SK-N-SH treated with all-trans-retinoic acid at 6 μM for 48 hours (cell line): ENCODE measurements around the gene CHI3L1.

Experiments used
- ATAC-seq: fragments of 200-7000 bp; cut with Tn5 transposase; 3 replicates; pipeline ENCODE4 v1.9.1; 2020; ENCODE audit warnings: mild to moderate bottlenecking, moderate library complexity
- ARNTL ChIP-seq: fragments of 450-650 bp; formaldehyde crosslinking; IDR thresholded peaks from 2 replicates; pipeline ENCODE4 v1.5.0; 2020; ENCODE audit warnings: low read depth, mild to moderate bottlenecking, moderate library complexity, borderline replicate concordance
- BACH2 ChIP-seq: fragments of 250-450 bp; sonication (Bioruptor Pico); IDR thresholded peaks from 2 replicates; pipeline ENCODE4 v1.9.0; 2021; ENCODE audit warnings: mild to moderate bottlenecking, borderline replicate concordance
- CREB5 ChIP-seq: fragments of 250-450 bp; sonication (Bioruptor Pico); IDR thresholded peaks from 2 replicates; pipeline ENCODE4 v1.5.1; 2020; ENCODE audit warnings: low read depth, mild to moderate bottlenecking, moderate library complexity
- CSDC2 ChIP-seq: fragments of 250-450 bp; sonication (Bioruptor Pico); IDR thresholded peaks from 2 replicates; pipeline ENCODE4 v1.5.0; 2020; ENCODE audit warnings: mild to moderate bottlenecking, moderate library complexity
- CSRNP3 ChIP-seq: fragments of 250-450 bp; sonication (Bioruptor Pico); IDR thresholded peaks from 2 replicates; pipeline ENCODE4 v1.5.1; 2021; ENCODE audit warnings: mild to moderate bottlenecking, moderate library complexity
- ESRRG ChIP-seq: fragments of 250-450 bp; sonication (Bioruptor Pico); IDR thresholded peaks from 2 replicates; pipeline ENCODE4 v1.6.1; 2021; ENCODE audit warnings: mild to moderate bottlenecking
- GLIS3 ChIP-seq: fragments of 250-450 bp; sonication (Bioruptor Pico); IDR thresholded peaks from 2 replicates; pipeline ENCODE4 v1.5.0; 2020; ENCODE audit warnings: mild to moderate bottlenecking, moderate library complexity
- ISL1 ChIP-seq: fragments of 250-450 bp; sonication (Bioruptor Pico); IDR thresholded peaks from 2 replicates; pipeline ENCODE4 v2.1.2; 2022; ENCODE audit warnings: mild to moderate bottlenecking, moderate library complexity
- OSR1 ChIP-seq: fragments of 250-450 bp; sonication (Bioruptor Pico); IDR thresholded peaks from 2 replicates; pipeline ENCODE4 v1.8.0; 2022; ENCODE audit warnings: moderate library complexity, mild to moderate bottlenecking, inconsistent platforms
- PATZ1 ChIP-seq: fragments of 250-450 bp; sonication (Bioruptor Pico); IDR thresholded peaks from 2 replicates; pipeline ENCODE4 v1.8.0; 2020; ENCODE audit warnings: mild to moderate bottlenecking, moderate library complexity, borderline replicate concordance
- POU6F1 ChIP-seq: fragments of 250-450 bp; sonication (Bioruptor Pico); IDR thresholded peaks from 2 replicates; pipeline ENCODE4 v1.8.0; 2021; ENCODE audit warnings: low read depth, mild to moderate bottlenecking, moderate library complexity, borderline replicate concordance
- SNAI2 ChIP-seq: fragments of 250-450 bp; sonication (Bioruptor Pico); IDR thresholded peaks from 2 replicates; pipeline ENCODE4 v1.5.0; 2020; ENCODE audit warnings: mild to moderate bottlenecking, moderate library complexity
- TCF4 ChIP-seq: fragments of 250-450 bp; sonication (Bioruptor Pico); IDR thresholded peaks from 2 replicates; pipeline ENCODE4 v1.8.0; 2021; ENCODE audit warnings: mild to moderate bottlenecking, moderate library complexity, borderline replicate concordance
- TOX ChIP-seq: fragments of 250-450 bp; sonication (Bioruptor Pico); IDR thresholded peaks from 2 replicates; pipeline ENCODE4 v1.8.0; 2021; ENCODE audit warnings: mild to moderate bottlenecking, moderate library complexity, borderline replicate concordance
- ZFP3 ChIP-seq: fragments of 250-450 bp; sonication (Bioruptor Pico); IDR thresholded peaks from 2 replicates; pipeline ENCODE4 v1.5.0; 2020; ENCODE audit warnings: mild to moderate bottlenecking, moderate library complexity
- ZFP30 ChIP-seq: fragments of 450-650 bp; formaldehyde crosslinking; IDR thresholded peaks from 2 replicates; pipeline ENCODE4 v1.5.0; 2022; ENCODE audit warnings: mild to moderate bottlenecking, moderate library complexity
- ZNF565 ChIP-seq: fragments of 450-650 bp; formaldehyde crosslinking; conservative IDR thresholded peaks from 2 replicates; pipeline ENCODE4 v1.5.0; 2020; ENCODE audit warnings: low read depth, mild to moderate bottlenecking, moderate library complexity
- ZNF70 ChIP-seq: fragments of 450-650 bp; formaldehyde crosslinking; IDR thresholded peaks from 2 replicates; pipeline ENCODE4 v1.5.0; 2020; ENCODE audit warnings: mild to moderate bottlenecking, moderate library complexity

The CHI3L1 gene

GRCh38 chr1:203211812-203212211, 25.3 kb upstream of the CHI3L1 start:
- TF ChIP-seq ZNF565 (CRISPR knock-in tag), result no peak
- ATAC-seq, result no peak

GRCh38 chr1:203210988-203211387, 24.5 kb upstream of the CHI3L1 start:
- TF ChIP-seq ZNF70 (CRISPR knock-in tag) (no peak), POU6F1 (CRISPR knock-in tag) (no peak), CSDC2 (no peak), ISL1 (CRISPR knock-in tag) (no peak), ARNTL (no peak), OSR1 (CRISPR knock-in tag) (no peak)
- TF ChIP-seq, all 23 proteins: peak for 0

GRCh38 chr1:203210350-203210749, 23.8 kb upstream of the CHI3L1 start:
- TF ChIP-seq TOX (no peak), TCF4 (CRISPR knock-in tag) (no peak), ZNF565 (CRISPR knock-in tag) (no peak), ARNTL (no peak), PATZ1 (CRISPR knock-in tag) (no peak), CSDC2 (no peak), CREB5 (no peak), ZFP30 (CRISPR knock-in tag) (no peak), SNAI2 (CRISPR knock-in tag) (no peak)
- ATAC-seq, result no peak

More at GRCh38 chr1:203210988-203211387, 24.5 kb upstream of the CHI3L1 start:
- ATAC-seq, result no peak

- ATAC-seq, result no peak
Observed at GRCh38 chr1:203208181-203208580, 21.7 kb upstream of the CHI3L1 start.

GRCh38 chr1:203207751-203208150, 21.2 kb upstream of the CHI3L1 start:
- ATAC-seq, result no peak
- TF ChIP-seq PATZ1 (CRISPR knock-in tag) (no peak), GLIS3 (CRISPR knock-in tag) (no peak), ESRRG (no peak), CSRNP3 (CRISPR knock-in tag) (no peak)

More at GRCh38 chr1:203208181-203208580, 21.7 kb upstream of the CHI3L1 start:
- TF ChIP-seq BACH2 (no peak), CSRNP3 (CRISPR knock-in tag) (no peak), ESRRG (no peak), ZFP3 (CRISPR knock-in tag) (no peak), SNAI2 (CRISPR knock-in tag) (no peak), CSDC2 (no peak), TCF4 (CRISPR knock-in tag) (no peak), CREB5 (no peak), ZFP30 (CRISPR knock-in tag) (no peak)
